Duodenal mucosa (tissue), 2 donors: Measurements from ENCODE around the gene TMEM167A.

ENCODE experiments used
- H3K27ac ChIP-seq: one replicate; pipeline ENCODE4 v1.7.0; 2013; ENCODE audit warnings: low read depth, low read length
- H3K27me3 ChIP-seq, 2 donors: one replicate each; pipeline ENCODE4 v1.7.0; 2013; ENCODE audit warnings: low read length in 2 of 2, control low read depth in 1 of 2; ENCODE audit not compliant: insufficient read depth in 2 of 2, control insufficient read depth in 1 of 2
- H3K36me3 ChIP-seq, 2 donors: one replicate each; pipeline ENCODE4 v1.7.0; 2013; ENCODE audit warnings: low read length in 2 of 2, control low read depth in 1 of 2; ENCODE audit not compliant: insufficient read depth in 2 of 2, control insufficient read depth in 1 of 2
- H3K4me1 ChIP-seq, 2 donors: one replicate each; pipeline ENCODE4 v1.7.0; 2013; ENCODE audit warnings: low read length in 2 of 2, control low read depth in 1 of 2; ENCODE audit not compliant: insufficient read depth in 2 of 2, control insufficient read depth in 1 of 2
- H3K4me3 ChIP-seq, 2 donors: one replicate each; pipeline ENCODE4 v1.7.0; 2013; ENCODE audit warnings: low read length in 2 of 2, low read depth in 1 of 2
- H3K9ac ChIP-seq, 2 donors: one replicate each; pipeline ENCODE4 v1.7.0; 2013; ENCODE audit warnings: low read length in 2 of 2, low read depth in 1 of 2
- H3K9me3 ChIP-seq, 2 donors: one replicate each; pipeline ENCODE4 v1.7.0; 2013; ENCODE audit warnings: low read length in 2 of 2, control low read depth in 1 of 2; ENCODE audit not compliant: control insufficient read depth in 1 of 2

TMEM167A gene

GRCh38 chr5:83066548-83067110 lies 10.6 kb downstream of the TMEM167A start:
- H3K27ac ChIP-seq = no peak overlapping the region
- no peak overlapping the region for H3K4me3 ChIP-seq
- peaks cover 0 to 8% of the 10 kb centered on the region in 2 donors for H3K36me3 ChIP-seq
- H3K9ac ChIP-seq = no peak overlapping the region
- H3K27me3 ChIP-seq = no peaks in the 10 kb centered on the region
- peaks cover 3 to 4% of the 10 kb centered on the region in 2 donors for H3K4me1 ChIP-seq
- no peaks in the 10 kb centered on the region for H3K9me3 ChIP-seq

- Histone ChIP-seq H3K27me3 (no peaks in the 10 kb centered on the region), H3K9ac (no peak overlapping the region), H3K27ac (no peak overlapping the region), H3K4me3 (no peak overlapping the region), H3K9me3 (no peaks in the 10 kb centered on the region), H3K36me3 (peaks cover 0 to 22% of the 10 kb centered on the region in 2 donors), H3K4me1 (peaks cover 0 to 3% of the 10 kb centered on the region in 2 donors)
Measured at GRCh38 chr5:83059341-83059740, 17.9 kb downstream of the TMEM167A start.

GRCh38 chr5:83058726-83059125 lies 18.5 kb downstream of the TMEM167A start:
- Histone ChIP-seq H3K36me3 (peaks cover 0 to 25% of the 10 kb centered on the region in 2 donors), H3K9me3 (no peaks in the 10 kb centered on the region), H3K4me3 (no peak overlapping the region)

GRCh38 chr5:83055166-83055565 lies 22.0 kb downstream of the TMEM167A start:
- H3K4me1 ChIP-seq = peaks cover 0 to 3% of the 10 kb centered on the region in 2 donors
- no peak overlapping the region for H3K9ac ChIP-seq
- H3K4me3 ChIP-seq = no peak overlapping the region
- H3K36me3 ChIP-seq = peaks cover 3 to 21% of the 10 kb centered on the region in 2 donors
- no peaks in the 10 kb centered on the region for H3K27me3 ChIP-seq
- no peaks in the 10 kb centered on the region for H3K9me3 ChIP-seq
- no peak overlapping the region for H3K27ac ChIP-seq

More at GRCh38 chr5:83058726-83059125, 18.5 kb downstream of the TMEM167A start:
- Histone ChIP-seq H3K27me3 (no peaks in the 10 kb centered on the region), H3K4me1 (peaks cover 0 to 3% of the 10 kb centered on the region in 2 donors), H3K9ac (no peak overlapping the region), H3K27ac (no peak overlapping the region)

- H3K9me3 ChIP-seq = no peaks in the 10 kb centered on the region
- peaks cover 3 to 19% of the 10 kb centered on the region in 2 donors for H3K36me3 ChIP-seq
- H3K9ac ChIP-seq = no peak overlapping the region
- no peaks in the 10 kb centered on the region for H3K27me3 ChIP-seq
- no peak overlapping the region for H3K4me3 ChIP-seq
- H3K4me1 ChIP-seq = no peaks in the 10 kb centered on the region
- H3K27ac ChIP-seq = no peak overlapping the region
Measured at GRCh38 chr5:83050723-83051340, 26.4 kb downstream of the TMEM167A start.

GRCh38 chr5:83049370-83049885 lies 27.8 kb downstream of the TMEM167A start:
- Histone ChIP-seq H3K4me1 (peaks cover 0 to 4% of the 10 kb centered on the region in 2 donors), H3K4me3 (no peak overlapping the region), H3K27me3 (no peaks in the 10 kb centered on the region), H3K27ac (no peak overlapping the region), H3K36me3 (peaks cover 3 to 17% of the 10 kb centered on the region in 2 donors), H3K9me3 (no peaks in the 10 kb centered on the region), H3K9ac (no peak overlapping the region)

GRCh38 chr5:83048811-83049210 lies 28.4 kb downstream of the TMEM167A start:
- no peak overlapping the region for H3K27ac ChIP-seq
- H3K36me3 ChIP-seq = peaks cover 3 to 11% of the 10 kb centered on the region in 2 donors
- H3K27me3 ChIP-seq = no peaks in the 10 kb centered on the region
- no peak overlapping the region for H3K9ac ChIP-seq
- peaks cover 0 to 6% of the 10 kb centered on the region in 2 donors for H3K4me1 ChIP-seq
- H3K9me3 ChIP-seq = no peaks in the 10 kb centered on the region
- H3K4me3 ChIP-seq = no peak overlapping the region

- H3K27ac ChIP-seq = no peak overlapping the region
- H3K9ac ChIP-seq = no peak overlapping the region
- no peaks in the 10 kb centered on the region for H3K9me3 ChIP-seq
- H3K4me3 ChIP-seq = no peak overlapping the region
- H3K4me1 ChIP-seq = peaks cover 0 to 6% of the 10 kb centered on the region in 2 donors
- H3K36me3 ChIP-seq = peaks cover 3 to 10% of the 10 kb centered on the region in 2 donors
- no peaks in the 10 kb centered on the region for H3K27me3 ChIP-seq
Measured at GRCh38 chr5:83048277-83048676, 28.9 kb downstream of the TMEM167A start.

- Histone ChIP-seq H3K27ac (no peak overlapping the region), H3K4me3 (no peak overlapping the region), H3K27me3 (no peaks in the 10 kb centered on the region), H3K4me1 (peaks cover 10 to 19% of the 10 kb centered on the region in 2 donors), H3K9ac (no peak overlapping the region), H3K9me3 (no peaks in the 10 kb centered on the region), H3K36me3 (no peaks in the 10 kb centered on the region)
Measured at GRCh38 chr5:83044926-83045325, 32.3 kb downstream of the TMEM167A start.

- Histone ChIP-seq H3K4me3 (no peak overlapping the region), H3K27ac (no peak overlapping the region), H3K9me3 (no peaks in the 10 kb centered on the region), H3K27me3 (no peaks in the 10 kb centered on the region), H3K4me1 (peaks cover 10 to 19% of the 10 kb centered on the region in 2 donors), H3K9ac (no peak overlapping the region), H3K36me3 (no peaks in the 10 kb centered on the region)
Measured at GRCh38 chr5:83042507-83042906, 34.7 kb downstream of the TMEM167A start.
